Measurements from ENCODE around the gene DNAJB2. TPM values are rescaled to one million over a fixed set of nuclear protein-coding genes. Genes with fewer than 3 reads are reported as not detected.
"Not testable (repeated sequence)": the region's sequence is repeated elsewhere in the genome, so short reads cannot be mapped to it uniquely, and the experiment has no call there.

DNAJB2 gene
- polyA plus RNA-seq, 4 donors = 68.5 to 91.1 (median 75.5) TPM

DNA sequence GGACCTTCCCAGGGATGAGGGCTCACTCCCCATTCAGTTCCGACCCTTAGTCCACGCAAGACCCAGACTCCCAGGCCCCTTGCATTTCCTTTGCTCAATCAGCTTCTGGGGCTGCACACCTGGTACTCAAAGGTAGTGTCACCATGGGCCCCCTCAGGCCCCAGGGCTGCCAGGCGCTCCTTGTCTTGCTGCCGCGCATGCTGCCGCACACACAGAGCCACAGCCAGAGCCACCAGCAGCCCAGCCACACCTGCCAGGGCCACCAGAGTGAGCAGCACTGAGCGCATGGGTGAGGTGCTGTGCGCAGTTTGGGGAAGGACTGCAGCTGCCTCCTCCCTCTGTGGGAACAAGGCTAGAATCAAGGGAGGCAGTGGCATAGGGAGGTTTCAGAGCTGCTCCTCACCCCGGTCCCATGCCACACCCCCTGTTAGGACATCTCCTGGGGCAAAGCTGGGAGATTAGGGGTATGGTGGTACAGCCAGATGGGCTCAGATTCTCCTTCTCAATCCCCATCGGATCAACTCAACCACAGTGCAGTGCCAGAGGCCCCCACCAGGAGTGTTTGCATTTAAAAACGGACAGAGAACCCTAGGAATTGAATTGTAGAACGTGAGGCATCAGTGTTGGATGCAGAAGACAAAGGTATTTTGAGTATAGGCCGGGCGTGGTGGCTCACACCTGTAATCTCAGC lies 18.7 kb downstream of the DNAJB2 start:
- no peak for DNase-seq (ENCODE audit: low read depth in 4 of 4, low spot score in 2 of 4)

DNA sequence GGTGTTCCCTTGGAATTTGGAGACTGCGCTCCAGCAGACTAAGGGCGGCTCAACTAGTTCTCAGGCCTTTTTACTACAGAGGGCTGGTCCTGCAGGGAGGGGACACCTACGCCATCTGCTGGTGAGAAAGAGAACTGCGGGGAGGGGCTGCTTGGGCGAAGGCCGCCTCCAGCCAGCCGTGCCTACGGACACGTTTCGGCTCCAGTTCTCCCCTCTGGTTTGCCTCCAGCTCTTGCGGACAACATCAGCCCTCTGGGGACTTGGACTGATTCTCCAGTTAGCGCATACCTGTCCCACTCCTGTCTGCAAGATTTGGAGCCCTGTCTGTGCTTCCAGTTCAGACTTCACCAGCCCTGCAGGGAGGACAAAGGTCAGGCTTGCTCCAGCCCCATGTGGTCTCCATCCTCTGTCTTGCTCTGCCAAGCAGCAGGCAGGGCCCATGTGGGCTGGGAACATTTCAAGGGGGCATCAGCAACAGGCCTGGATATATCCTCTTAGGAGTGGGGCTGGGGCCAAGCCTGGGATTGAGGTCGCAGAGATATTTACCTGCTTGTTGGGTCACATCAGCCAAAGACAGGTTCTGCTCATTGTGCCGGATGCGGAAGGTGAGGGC lies 19.7 kb downstream of the DNAJB2 start:
- peak in 1 of 4 donors; percentile 67 for DNase-seq (ENCODE audit: low read depth in 4 of 4, low spot score in 2 of 4)

DNA sequence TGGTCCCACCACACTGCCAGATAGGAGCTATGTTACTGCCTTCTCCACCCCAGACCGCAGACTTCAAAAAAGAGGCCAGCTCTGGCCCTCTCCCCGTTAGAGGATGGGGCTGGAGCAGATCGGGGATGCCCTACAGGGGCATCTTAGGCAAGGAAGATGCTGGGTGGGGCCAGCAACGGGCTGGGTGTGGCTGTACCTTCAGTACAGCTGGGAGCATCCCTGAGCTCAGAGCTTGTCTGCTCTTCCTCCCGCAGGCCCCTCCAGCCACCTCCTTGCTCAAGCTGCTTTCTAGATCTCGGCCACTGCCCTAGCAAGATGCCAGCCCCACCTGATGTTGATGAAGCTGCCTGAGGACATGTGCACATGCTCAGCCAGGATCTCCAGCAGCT lies 20.2 kb downstream of the DNAJB2 start:
- DNase-seq (ENCODE audit: low read depth in 4 of 4, low spot score in 2 of 4) = no peak

DNA sequence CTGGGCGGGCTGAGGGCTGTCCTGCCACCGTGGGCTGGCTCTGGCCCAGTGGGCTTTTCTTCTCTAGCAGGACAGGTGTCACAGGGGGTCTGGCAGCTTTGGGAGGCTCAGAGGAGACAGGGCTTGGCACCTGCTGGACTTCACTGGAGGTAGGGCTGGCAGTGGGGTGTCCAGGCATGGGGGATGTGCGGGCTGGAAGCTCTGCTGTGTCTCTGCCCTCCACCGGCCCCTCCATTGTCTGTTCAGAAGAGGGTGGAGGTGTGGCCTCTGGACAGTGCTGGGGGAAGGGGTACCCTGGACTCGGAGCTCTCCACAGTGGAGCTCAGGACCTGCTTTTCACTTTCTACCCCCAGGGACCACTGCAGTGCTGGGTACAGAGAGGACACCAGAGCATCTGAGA lies 20.9 kb downstream of the DNAJB2 start:
- DNase-seq (ENCODE audit: low read depth in 4 of 4, low spot score in 2 of 4) = no peak

DNA sequence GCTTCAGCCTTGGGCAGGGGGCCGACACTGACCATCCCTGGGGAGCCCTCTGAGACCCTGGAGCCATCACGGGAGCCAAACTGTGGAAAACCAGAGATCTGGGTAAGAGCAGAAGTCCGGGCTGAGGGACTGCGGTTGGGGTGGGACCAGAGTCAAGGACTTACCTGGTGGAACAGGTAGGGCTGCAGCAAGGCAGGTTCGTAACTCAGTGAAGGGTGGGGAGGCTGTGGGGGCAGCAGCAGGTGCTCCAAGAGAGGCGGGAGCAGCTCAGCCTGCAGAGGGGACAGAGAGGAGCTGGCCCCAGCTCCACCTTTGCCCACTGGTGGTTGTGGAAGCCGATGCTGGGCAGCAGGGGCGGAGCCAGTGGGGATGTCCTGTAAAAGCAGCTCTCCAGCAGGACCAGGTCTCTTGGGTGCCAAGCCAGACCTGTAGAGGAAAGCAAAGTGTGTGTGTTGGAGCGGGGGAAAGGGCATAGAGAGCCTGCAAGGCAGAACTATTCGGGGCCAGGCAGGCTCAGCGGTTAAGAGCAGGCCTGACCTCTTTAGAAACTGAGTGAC lies 23.3 kb downstream of the DNAJB2 start:
- no peak for DNase-seq (ENCODE audit: low read depth in 4 of 4, low spot score in 2 of 4)

DNA sequence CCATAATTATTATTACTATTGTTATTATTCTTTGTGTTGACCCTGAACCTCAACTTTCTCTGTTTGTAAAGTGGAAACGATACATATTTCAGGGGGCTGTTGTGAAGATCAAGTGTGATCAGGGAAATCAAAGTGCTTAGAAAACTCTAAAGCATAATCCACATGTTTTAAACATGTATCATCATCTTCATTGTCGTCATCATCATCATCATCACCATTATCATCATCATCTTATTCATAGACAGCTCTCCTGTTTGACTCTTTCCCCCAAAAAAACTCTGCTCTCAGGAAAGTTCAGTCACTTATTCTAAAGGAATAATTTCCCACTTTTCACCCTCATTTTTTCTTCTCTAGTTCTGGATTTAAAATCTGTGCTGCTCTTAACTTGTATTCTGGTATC lies 25.1 kb downstream of the DNAJB2 start:
- DNase-seq (ENCODE audit: low read depth in 4 of 4, low spot score in 2 of 4) = no peak

DNA sequence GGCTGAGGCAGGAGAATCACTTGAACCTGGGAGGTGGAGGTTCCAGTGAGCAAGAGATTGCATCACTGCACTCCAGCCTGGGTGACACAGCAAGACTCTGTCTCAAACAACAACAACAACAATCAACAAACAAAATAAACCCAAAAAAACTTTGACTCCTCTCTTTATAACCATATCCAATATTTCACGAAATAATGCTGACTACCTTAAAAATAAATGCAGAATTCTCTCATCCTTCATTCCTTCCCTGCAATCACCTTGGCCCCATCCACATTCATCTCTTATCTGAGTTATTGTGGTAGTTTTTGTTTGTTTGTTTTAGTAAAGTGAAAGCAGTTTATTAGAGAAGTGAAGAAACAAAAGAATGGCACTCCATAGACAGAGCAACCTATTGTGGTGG lies 26.9 kb downstream of the DNAJB2 start:
- no peak for DNase-seq (ENCODE audit: low read depth in 4 of 4, low spot score in 2 of 4)

DNA sequence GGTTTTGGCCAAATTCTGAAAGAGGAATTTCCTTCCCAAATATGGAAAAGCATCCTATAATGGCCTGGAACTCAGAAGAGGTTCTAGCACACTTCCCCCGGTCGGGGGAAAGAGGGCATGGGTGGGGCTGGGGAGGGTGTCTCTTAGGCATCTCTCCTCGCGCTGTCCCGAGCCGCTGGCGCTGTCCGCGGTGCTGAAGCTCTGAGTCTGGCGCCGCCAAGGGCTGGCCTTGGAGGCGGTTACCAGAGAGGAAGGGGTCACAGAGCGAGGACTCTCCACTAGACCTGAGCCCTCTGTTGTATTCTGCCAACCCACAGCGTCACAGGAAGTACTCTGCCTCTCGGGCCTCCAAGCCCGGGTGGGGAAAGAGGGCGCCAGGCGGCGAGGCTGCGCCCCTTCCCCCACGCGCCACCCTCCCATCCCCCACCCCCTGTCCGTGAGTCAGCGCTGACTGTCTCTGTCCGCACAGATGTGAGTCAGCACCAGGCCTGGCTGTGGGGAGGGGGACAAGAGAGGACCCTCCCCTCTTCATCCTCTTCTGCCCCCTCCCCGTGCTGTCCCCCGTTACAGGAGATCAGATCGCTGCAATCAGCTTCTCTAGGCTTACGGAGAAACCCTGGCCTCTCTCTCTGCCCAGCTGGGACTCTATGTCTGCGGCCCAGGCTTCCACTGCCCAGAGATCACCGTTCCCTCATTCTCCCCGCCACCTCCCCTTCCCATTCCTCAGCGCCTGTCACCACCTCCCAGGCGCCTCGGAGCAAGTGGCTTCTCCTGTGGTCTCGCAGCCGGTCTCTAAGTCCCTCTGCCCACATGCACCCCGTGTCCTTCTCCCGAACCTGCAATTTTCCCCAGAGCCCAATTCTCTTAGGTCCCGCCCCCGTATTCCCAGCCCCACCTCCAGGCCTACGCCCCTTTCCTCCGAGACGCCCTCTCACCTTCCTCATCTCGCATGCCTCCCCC lies 29.3 kb downstream of the DNAJB2 start:
- peak in 3 of 4 donors; percentile 45 to 69 (median 58) for DNase-seq (ENCODE audit: low read depth in 4 of 4, low spot score in 2 of 4)

DNA sequence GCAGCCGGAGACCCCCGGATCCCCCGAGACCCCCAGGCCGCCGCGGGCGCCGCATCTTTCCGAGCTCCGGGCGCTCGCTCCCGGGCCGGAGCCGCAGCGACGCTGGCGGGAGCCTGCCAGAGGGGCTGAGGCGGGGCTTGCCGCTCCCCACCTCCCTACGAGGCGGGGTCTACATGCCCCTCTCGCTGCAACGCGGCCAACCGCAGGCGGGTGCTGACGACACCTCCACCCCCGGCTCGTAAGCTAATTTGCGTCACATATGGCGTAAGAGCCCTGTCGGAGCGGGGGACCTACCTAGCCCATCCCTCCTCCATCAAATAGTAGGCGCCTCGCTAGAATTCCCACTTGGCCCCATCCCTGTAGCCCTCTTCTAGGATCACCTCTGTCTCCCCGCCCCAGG lies 30.1 kb downstream of the DNAJB2 start, which contains the start of gene PTPRN:
Gene PTPRN, minus strand, starts transcription at position 124 of the 400 bp plus-strand sequence. Its CDS starts 69 bp downstream, at position 55.
- no peak for DNase-seq (ENCODE audit: low read depth in 4 of 4, low spot score in 2 of 4)

DNA sequence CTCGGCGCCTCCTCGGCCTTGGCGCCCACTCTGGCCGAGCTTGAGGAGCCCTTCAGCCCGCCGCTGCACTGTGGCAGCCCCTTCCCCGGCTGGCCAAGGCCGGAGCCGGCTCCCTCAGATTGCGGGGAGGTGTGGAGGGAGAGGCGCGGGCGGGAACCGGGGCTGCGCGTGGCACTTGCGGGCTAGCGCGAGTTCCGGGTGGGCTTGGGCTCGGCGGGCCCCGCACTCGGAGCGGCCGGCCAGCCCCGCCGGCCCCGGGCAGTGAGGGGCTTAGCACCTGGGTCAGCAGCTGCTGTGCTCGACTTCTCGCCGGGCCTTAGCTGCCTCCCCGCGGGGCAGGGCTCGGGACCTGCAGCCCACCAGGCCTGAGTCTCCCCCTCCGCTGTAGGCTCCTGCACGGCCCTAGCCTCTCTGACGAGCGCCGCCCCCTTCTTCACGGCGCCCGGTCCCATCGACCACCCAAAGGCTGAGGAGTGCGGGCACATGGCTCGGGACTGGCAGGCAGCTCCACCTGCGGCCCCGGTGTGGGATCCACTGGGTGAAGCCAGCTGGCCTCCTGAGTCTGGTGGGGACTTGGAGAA lies 33.6 kb downstream of the DNAJB2 start:
- DNase-seq (ENCODE audit: low read depth in 4 of 4, low spot score in 2 of 4) = not testable (repeated sequence)

DNA sequence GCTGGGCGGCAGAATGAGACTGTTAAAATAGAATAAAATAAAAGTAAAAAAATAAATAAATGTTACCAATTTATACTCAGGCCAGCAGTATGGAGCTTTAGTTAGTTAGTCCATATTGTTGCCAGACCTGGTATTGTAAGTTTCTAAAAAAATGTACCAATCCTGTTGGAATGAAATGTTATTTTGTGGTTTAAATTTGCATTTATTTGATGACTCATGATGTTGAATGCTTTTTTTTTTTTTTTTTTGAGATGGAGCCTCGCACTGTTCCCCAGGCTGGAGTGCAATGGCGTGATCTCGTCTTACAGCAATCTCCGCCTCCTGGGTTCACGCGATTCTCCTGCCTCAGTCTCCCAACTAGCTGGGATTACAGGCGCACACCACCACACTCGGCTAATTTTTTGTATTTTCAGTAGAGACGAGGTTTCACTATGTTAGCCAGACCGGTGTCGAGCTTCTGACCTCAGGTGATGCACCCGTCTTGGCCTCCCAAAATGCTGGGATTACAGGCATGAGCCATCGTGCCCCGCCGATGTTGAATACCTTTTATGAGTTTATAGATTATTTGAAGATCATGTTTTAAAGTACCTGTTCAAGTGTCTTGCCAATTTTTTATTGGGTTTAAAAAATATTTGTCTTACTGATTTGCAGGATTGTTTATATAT lies 35.8 kb downstream of the DNAJB2 start:
- no peak for DNase-seq (ENCODE audit: low read depth in 4 of 4, low spot score in 2 of 4)

DNA sequence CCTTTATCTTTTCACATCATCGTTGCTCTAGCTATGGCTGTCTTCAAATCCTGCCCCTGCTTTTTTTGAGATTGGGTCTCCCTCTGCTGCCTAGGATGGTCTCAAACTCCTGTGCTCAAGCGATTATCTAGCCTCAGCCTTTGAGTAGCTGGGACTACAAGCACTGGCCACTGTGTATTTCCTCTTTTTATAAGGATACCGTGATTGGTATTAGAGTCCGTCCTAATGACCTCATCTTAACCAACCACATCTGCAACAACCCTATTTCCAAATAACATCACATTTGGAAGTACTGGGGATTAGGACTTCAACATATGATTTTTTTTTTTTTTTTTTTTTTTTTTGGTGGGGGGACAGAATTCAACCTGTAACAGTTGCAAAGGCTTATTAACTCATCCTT lies 44.3 kb downstream of the DNAJB2 start:
- DNase-seq (ENCODE audit: low read depth in 4 of 4, low spot score in 2 of 4) = no peak

DNA sequence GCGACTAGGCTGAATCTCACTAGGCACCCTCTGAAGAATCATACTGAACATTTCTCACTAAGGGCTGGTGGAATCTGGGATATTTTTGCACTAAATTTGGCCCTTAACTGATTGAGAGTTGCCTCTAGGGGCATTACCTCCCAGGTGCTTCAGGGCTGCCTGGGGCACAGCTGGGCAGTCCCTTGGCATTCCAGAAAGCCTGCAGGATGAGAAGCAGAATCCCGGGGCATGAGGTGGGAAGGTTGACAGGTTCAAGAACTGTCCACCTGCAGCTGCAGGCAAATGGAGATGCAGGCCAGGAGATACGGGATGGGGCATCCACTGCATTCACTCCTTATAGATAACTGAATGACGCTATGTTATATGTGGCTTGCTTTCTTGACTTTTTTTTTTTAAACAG lies 46.0 kb downstream of the DNAJB2 start:
- no peak for DNase-seq (ENCODE audit: low read depth in 4 of 4, low spot score in 2 of 4)

DNA sequence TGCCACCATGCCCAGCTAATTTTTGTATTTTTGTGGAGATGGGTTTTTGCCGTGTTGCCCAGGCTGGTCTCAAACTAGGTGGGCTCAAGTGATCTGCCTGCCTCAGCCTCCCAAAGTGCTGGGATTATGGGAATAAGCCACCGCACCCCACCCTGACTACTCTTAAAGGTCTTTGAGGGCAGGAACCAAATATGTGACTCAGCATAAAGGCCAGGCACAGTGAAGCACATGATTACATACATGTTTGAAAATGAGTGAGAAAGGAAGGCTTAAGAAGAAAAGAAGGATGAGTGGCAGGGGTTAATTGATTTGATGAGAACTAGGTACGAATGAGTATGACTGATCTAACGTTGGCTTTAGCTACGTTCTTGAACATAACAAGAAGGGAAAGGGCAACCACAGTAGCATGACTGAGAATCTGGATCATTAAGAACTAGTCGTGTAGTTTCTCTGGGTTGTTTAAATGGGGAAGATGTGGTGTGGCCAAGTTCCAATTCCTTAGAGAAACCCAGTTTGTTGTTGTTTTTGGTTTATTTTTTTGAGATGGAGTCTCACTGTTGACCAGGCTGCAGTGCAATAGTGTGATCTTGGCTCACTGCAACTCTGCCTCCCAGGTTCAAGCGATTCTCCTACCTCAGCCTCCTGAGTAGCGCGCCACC lies 46.6 kb downstream of the DNAJB2 start:
- DNase-seq (ENCODE audit: low read depth in 4 of 4, low spot score in 2 of 4) = no peak

DNA sequence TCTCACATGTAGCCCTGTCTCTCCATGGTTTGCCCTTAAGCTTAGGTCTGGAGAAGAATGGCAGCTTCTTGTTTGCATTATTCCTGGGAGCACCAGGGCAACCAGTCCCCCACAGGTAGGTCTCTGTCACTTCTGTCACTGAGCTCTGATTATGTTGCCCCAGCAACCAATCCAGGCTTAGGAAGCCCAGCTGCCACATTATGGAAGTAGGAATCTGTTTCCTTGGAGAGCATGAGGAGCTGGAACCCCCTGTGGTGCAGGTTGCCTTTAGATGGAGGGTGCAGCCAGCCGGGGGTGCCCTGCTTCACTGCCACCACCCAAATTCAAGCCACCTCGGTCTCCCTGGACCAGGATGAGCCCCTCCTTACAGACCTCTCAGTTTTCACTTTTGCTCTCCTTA lies 48.6 kb downstream of the DNAJB2 start:
- no peak for DNase-seq (ENCODE audit: low read depth in 4 of 4, low spot score in 2 of 4)

DNA sequence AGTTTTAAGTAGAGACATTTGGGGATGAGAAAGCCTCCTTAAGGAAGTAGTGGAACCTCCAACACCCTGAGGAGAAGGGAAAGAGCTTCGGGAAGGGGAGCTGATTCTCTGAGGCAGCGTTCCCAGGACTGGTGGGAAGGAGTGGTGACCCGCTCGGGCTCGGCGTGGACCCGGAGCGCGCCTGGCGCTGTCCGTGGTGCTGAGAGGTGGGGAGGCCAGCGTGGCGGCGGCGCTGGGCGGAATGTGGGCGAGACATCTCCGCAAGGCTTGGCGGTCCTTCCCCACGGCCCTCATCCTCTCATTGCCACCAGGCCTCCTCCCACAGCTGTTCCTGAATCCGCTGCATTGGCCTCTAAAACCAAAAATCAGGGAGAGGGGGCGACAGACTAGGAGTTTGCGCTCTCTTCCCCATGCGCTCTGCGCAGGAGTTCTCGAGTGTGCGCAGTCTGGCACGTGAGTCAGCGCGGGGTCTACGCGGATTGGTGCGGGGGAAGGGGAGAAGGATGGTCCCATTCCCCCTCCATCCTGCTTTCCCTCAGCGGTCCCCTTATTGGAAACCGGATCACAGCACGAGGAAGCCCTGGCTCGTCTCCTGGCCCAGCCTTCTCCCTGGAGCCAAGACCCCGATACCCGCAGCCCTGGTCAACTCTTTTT lies 52.5 kb downstream of the DNAJB2 start:
- peak; percentile 23 to 40 (median 36) for DNase-seq (ENCODE audit: low read depth in 4 of 4, low spot score in 2 of 4)

DNA sequence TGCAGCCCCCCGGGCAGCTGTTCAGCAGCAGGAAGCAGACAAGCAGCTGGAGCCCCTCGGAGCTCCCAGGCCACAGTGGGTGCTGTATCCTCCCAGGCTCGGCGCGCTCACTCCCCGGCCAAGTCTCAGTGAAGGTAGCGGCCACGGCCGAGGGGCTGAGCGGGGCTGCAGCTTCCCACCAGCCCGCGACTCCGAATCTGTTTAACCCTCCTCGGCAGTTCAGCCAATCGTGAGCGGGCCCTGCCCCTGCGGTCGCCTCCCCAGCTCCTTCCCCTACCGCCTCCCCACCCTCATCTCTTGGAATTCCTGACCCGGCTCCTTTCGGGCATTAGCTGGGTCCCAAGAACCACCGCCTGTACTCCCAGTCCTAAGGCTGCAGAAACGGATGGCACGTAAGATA lies 53.4 kb downstream of the DNAJB2 start, which contains the start of gene RESP18:
Gene RESP18, minus strand, starts transcription at position 203 of the 400 bp plus-strand sequence.
- no peak for DNase-seq (ENCODE audit: low read depth in 4 of 4, low spot score in 2 of 4)

DNA sequence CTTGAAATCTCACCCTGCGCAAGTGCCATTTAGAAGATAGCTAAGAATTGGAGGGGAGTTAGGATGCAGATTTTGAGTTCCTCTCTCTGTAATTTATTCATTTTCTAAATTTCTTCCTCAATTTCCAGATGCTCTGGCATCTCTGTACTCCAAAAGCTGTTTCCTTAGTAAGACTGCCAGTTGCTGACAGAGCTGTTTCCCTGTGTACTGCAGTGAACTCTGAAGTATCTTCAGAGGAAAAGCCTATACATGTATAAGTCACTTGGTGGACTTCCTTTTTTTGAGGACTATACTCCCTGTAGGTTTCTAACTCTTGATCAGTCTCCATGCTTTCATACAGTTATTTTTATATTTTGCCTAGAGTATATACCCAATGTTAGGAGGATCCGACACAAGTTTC lies 54.9 kb downstream of the DNAJB2 start:
- DNase-seq (ENCODE audit: low read depth in 4 of 4, low spot score in 2 of 4) = no peak

DNA sequence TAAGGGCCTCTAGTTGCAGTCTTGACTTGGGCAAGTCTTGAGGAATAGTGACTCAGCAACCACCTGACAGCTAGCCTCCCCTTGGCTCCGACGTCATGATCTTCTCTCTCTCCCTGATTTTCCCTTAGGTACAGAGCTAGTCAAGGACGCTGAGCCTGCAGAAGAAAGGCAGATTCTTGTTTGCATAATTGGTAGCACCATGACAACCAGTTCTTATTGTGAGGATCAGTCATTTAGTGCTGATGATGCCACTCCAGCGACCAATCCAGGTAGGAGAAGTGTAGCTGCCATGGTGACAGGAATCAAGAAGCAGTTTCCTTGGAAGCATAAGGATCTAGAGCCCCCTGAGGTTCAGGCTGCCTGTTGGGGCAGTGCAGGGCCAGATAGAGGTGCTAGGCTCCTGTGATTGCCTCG lies 56.2 kb downstream of the DNAJB2 start:
- no peak for DNase-seq (ENCODE audit: low read depth in 4 of 4, low spot score in 2 of 4)
